GM21786 (cell line): Measurements from ENCODE around the gene GPRC5B.

ENCODE experiments used
- ATAC-seq: cut with Tn5 transposase; IDR thresholded peaks from one replicate; pipeline ENCODE4 v1.9.1; 2021; ENCODE audit not compliant: unreplicated experiment

Gene GPRC5B

DNA sequence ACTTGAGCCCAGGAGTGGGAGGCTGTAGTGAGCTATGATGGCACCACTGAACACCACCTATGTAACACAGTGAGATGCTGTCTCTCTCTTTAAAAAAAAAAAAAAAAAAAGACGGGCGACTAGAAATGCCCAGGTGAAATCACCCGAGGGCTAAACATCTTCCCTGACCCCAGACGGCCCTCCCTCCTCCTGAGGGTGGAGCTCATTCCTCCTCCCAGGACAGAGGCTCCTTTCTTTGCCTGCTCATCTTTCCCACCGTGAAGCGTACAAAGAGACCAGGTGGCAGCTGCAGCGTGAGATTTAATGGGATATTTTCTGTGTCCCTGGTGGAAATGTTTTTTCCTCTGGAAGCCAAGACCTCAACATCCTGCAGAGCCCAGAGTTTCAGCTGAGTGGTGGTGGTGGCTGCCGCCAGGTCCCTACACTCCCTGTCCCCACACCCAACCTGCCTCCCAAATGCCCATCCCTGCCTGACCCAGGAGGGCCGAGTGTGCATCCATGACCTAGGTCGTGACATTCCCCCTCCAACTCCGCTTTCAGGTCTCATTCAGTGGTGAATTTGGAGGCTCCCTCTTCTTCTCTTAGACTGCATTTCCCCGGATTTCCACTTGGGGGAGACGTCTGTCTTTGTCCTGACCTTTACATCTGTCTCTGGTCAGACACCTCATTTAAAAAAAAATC lies 14.4 kb upstream of the GPRC5B start:
- no peak for ATAC-seq

DNA sequence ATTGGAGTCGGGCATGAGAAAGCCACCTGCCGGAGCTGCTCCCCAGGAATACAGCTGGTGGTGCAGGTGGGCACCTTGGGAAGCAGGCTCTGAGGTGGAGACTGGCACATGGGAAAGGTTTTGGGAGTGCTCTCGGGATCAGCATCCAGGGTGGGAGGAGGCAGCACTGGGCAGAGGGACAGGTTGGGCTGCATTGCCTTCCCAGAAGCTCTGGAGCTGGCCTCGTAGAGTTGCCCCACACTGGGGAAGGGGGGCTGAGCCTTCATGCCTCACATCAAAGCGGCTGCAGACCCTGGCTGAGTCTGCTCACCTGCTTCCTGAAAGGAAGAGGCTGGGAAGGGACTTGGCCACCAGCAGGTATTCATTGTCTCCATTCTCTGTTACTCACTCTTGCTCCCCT lies 13.5 kb upstream of the GPRC5B start:
- ATAC-seq = no peak

DNA sequence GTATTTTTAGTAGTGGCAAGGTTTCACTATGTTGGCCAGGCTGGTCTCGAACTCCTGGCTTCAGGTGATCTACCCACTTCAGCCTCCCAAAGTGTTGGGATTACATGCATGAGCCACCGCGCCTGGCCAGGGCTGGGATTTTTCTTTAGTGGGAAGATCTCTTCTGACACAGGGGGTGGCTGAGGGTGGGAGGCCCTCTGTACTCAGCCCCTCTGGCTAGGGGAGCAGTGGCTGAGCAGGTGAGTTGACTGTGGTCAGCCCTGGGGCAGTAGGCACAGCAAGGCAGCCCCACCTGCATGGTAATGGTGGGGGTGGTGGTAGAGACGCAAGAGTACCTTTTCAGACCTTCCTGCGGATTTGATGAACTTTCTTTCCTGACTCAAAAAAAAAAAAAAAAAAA lies 12.3 kb upstream of the GPRC5B start:
- no peak for ATAC-seq

GRCh38 chr16:19894586-19894985 lies 9.9 kb upstream of the GPRC5B start:
- ATAC-seq = no peak

GRCh38 chr16:19892902-19893301 lies 8.3 kb upstream of the GPRC5B start:
- ATAC-seq = no peak

DNA sequence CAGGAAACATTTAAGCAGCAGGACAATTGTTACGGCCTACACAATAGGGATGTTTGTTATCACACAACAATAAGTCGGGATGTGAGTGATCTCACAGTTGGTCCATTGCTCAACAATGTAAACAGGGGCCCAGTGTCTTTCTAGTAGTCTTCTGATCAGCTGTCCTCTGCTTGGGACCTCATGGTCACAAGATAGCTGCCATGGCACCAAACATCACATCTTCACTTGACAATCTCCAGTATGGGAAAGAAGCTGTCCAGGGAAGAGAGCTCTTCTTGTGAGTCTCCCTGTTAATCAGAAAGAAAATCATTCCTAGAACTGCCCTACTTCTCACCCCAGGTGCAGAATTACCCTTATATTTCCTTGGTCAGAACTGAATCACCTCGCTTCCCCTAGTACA lies 6.3 kb upstream of the GPRC5B start:
- no peak for ATAC-seq

DNA sequence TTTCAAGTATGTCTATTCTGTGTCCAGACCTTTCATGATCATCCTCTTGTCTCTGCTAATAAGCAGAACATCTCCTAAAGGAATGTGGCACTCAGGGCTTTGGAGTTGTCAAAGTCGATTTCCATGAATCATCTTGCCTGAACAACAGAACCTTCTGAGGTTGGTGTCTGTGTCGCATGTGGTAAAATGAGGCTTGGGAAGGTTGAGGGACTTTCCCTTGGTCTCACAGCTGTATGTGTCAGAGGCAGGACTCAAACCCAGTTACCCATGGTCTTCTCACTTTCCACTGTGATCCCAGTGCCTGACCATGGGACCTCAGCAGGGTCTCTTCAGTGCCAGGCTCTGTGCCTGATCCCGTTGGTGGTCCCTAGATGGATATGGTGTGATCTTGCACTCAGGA lies 4.2 kb upstream of the GPRC5B start:
- ATAC-seq = no peak

GRCh38 chr16:19886073-19886941 lies 1.7 kb upstream of the GPRC5B start:
- no peak for ATAC-seq

DNA sequence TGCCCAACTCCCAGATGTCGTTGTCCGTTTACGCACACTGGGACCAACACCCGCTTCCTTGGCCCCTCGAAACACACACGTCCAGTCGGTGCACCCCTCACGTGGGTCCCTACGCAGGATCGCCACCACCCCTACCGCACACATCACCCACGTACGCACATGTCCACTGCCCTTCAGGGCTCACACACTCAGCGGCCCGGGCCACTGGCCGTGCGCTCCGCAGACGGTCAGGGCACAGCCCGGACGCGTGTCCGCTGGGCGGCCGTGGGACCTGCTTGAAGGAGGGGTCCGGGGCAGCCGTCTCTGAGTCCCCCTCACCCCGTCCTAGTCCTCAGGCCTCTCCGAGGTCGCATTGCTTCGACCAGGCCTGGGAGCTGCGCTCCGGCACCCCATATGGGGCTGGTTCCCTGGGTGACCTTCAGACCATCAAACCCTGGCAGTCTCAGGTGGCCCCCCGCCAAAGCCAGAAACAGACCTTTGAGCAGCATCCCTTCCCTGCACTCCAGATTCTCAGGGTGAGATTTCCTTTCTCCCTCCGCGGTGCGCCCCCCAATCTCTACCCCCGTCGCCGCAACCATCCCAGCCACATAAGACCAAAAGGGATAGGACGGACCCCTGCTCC lies 914 bp upstream of the GPRC5B start:
- ATAC-seq = no peak

GRCh38 chr16:19883966-19884485 lies 622 bp downstream of the GPRC5B start:
- no peak for ATAC-seq

- ATAC-seq = no peak
Measured at GRCh38 chr16:19883296-19883965, 1.2 kb downstream of the GPRC5B start.

GRCh38 chr16:19882646-19883045 lies 2.0 kb downstream of the GPRC5B start:
- no peak for ATAC-seq

- ATAC-seq = no peak
Measured at GRCh38 chr16:19882186-19882585, 2.5 kb downstream of the GPRC5B start.

- ATAC-seq = no peak
Measured at GRCh38 chr16:19881783-19882182, 2.9 kb downstream of the GPRC5B start.

DNA sequence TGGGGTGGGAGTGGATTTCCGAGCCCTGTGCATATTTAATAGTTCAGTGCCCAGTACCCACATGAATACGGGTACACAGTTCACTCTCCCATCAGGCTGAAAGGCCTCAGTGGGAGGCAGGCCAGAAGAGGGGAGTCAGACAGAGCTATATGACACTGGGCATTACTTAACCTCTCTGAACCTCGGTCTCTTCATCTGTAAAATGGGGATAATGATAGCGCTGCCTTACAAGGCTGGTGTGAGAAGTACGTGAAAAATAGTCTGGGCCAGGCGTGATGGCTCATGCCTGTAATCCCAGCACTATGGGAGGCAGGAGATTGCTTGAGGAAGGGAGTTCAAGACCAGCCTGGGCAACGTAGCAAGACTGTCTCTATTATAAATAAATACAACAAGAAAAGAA lies 3.6 kb downstream of the GPRC5B start:
- ATAC-seq = no peak

GRCh38 chr16:19879241-19879792 lies 5.3 kb downstream of the GPRC5B start:
- no peak for ATAC-seq

DNA sequence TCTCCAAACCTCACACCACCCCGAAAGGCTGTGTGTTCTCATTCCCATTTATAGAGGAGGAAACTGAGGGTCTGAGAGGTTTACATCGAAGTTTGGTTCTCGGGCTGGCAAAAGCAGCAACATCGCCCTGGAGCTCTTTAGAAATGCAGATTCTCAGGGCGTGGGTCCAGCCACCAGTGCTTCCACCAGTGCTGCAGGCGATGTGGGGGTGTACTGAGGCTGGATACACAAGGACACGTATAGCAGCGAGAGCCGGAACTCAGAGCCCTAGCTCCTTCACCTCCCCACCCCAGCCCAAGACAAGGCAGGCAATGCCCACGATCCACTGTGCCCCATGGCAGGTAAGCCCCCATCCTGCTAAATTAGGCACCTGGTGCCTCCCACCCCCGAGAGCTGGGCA lies 5.9 kb downstream of the GPRC5B start:
- ATAC-seq = no peak

GRCh38 chr16:19876501-19877059 lies 8.1 kb downstream of the GPRC5B start:
- ATAC-seq = no peak

- no peak for ATAC-seq
Measured at GRCh38 chr16:19875900-19876299, 8.7 kb downstream of the GPRC5B start.

DNA sequence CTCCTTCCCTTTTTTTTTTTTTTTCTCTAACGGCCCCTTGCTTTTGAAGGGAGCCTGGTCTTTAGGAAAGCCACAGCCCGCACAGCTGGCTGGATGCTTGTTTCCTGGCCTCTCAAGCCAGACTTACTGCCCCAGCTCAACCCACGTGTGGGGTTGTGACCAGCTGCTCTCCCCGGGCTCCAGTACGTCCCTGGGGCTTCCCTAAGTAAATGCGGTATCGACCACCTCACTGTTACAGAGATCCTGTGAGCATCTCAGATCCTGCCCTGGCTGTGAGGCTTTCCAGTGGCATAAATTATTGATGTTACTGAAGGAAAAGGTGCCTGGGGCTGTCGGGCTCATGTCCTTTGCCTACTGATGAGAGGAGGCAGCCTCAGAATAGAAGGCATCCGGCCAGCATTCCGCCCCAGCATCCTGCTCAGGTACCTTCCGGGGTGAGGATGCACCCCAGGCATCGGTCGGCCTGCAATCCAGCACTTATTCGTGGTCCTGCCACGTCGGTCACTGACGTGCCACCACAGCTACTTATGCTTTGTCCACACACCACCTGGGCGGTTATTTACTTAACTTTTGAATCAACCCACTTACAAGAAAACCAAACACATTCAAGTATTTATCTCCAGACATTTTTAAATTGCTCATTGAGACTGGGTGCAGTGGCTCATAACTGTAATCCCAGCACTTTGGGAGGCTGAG lies 9.6 kb downstream of the GPRC5B start:
- no peak for ATAC-seq
